ENCODE results near the gene SLC15A2.

- TF ChIP-seq EZH2 (IDR thresholded peaks at IDR 0.05; ENCODE audit: insufficient read depth, poor library complexity, severe bottlenecking) = no peak
- TF ChIP-seq EZH2phosphoT487 (IDR thresholded peaks at IDR 0.05; ENCODE audit: insufficient read depth, low read depth) = no peak
These were observed 54.4 kb downstream of the SLC15A2 start for GRCh38 chr3:121948641-121949040.

Measured in GM23248 (cell line).